NAMALWA (cell line): ENCODE measurements around the gene PLXNA1.
A peak's percentile ranks its signal among the peaks of the same experiment; 100 is the strongest.

Source experiments
- DNase-seq: peaks from one replicate; pipeline ENCODE4 v3.0.0-alpha.2; 2015; ENCODE audit warnings: low spot score

PLXNA1 gene

DNA sequence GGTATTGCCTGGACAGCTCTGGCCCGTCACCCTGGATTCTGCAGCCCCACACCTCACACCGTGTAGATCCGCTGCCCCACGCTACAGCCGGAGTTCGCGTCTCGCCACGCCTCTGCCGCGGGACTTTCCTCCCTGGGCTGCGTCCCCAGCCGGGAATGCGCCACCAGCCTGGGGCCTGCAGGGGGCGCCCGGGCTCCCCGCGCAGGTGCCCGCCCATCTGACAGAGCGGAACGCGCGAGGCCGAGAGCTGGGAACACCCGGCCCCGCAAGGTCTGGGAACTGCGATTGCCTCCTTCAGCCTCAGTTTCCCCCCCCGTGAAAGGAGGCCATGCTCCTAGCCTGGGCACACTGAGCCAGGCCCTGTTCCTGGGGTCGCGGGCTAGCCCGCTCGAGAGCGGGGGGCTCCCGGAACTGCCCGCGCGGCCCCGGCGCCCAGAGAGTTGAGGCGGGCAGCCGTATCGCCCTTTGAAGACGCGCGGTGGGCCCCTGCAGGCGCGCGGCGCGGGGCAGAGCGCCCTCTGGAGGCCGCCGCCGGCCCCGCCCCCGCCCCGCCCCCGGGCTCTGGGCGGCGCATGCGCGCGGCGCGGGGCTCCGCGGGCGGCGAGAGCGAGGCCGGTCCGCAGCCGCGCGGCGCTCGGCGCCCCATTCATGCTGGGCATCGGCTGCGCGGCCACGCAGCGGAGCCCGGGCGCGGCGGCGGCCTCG is at the start of gene PLXNA1:
PLXNA1 (plus strand) TSS at position 645 of the 705 bp plus-strand sequence. CDS start 5,479 bp downstream, outside the sequence.
- peak; percentile 90 for DNase-seq

DNA sequence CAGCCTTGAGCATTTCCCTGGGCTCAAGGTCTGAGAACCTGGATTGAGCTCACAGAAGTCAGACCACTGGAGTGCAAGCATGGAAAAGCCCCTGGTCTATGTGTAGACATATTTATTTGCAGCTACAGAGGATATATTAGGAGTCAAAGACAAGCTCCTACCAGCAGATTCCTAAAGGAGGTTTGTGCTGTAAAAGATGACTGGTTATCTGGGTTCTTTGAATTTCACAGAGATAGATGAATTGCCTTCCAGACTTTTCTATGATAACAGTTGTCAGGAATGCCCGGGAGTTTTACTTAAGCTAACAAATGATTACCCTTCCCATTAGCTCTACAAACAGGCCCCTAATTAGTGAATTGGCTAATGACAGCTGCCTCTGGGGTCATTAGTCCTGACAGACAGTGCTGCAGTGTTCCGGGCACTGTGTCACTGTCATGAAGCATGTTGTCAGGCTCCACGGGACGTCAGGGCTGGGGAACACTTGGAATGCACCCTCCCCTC is 48.8 kb upstream of the PLXNA1 start:
- DNase-seq: no peak

- no peak for DNase-seq
Measured at GRCh38 chr3:126934991-126935390, 47.9 kb upstream of the PLXNA1 start.

DNA sequence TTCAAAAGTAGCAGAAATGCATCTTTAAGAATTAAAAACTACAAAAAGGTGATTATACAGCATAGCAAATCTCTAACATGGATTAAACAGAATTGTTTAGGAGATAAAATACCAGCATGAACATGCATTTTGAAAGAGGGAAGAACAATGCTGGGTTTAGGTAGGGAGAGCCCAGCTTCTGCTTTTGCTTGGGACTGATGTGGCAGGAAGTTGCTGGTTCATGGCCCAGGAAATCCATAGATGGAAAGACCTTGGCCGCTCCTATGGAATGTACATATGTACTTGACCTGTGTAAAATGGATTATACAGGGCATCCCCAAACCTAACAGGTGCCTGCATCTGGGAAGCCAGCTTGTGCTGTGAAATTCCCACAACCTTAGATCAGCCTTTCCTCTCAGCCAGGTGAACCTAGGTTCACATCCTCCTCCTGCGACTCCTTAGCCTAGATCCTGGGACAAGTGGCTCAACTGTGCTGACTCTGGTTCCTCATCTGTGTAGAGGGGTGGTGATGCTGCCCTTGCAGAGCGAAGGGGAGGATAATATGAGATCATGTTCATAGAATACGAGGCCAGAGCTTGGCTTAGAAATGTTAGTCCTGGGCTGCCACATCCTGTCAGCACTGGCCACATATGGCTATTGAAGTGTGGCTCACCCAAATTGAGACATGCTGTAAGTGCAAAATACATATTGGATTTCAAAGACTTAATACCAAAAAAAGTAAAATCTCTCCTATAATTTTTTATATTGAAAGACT is 47.0 kb upstream of the PLXNA1 start:
- no peak for DNase-seq

DNA sequence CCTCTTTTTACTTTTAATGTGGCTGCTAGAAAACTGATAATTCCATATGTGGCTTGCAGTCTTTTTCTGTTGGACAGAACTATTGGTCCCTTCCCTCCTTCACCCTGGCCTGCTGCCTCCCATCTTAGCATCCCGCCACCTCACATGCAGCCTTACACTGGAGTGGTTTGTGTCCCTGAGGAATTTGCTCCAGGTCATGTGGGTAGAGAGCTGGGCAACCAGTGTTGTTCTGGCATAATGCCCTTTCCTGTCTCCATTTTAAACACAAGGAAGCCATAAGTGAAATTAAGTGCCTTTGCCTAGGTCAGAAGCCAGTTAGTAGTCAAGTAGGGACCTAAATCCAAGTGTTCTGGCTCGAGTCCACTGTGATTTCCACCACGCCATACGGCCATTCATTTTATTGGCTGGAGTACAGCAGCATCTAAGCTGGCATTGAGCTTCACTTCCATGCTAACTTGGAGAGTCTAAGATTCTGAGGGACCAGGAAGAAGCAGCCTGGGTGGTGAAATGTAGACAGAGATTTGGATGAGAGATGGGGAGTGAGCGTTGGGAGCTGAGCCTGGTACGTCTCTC is 46.0 kb upstream of the PLXNA1 start:
- DNase-seq: no peak

- DNase-seq: no peak
Measured at GRCh38 chr3:126937533-126937932, 45.4 kb upstream of the PLXNA1 start.

- DNase-seq: no peak
Measured at GRCh38 chr3:126937973-126938372, 44.9 kb upstream of the PLXNA1 start.

DNA sequence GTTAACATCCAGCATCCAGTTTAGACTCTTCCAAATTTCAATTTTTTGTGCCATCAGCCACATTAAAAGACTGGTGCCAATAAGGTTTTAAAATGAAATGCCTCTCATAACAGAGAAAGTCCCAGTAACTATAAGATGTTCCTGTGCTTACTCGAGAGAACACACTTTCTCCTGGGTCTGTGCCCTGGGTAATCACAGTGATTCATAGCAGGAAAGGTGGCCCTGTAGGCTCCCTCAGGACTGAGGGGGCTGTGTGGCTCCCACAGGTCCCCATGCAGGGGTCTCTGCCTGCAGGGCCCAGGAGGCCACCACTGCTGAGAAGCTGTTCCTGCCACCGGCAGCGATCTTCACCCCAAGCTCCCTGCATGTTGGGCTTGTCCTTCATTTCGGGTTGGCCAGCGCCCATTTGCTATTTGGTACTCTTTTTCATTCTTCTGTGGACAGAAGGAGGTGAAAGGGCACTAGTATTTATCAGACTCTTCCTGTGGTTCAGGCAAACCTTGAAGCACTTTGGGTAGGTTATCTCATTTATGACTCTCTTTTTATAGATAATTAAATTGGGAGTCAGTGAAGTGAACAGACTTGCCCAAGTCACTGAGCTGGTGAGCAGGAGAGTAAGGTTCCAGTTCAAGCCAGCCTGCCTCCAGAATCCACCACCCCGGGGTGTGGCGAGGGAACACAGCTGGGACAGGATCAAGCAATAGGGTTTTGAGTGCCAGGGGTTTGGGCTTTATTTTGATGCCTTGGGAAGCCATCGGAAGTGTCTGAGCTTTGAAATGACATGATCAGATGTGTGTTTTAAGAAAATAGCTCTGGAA is 44.2 kb upstream of the PLXNA1 start:
- no peak for DNase-seq

GRCh38 chr3:126939338-126939718 is 43.6 kb upstream of the PLXNA1 start:
- DNase-seq: no peak

DNA sequence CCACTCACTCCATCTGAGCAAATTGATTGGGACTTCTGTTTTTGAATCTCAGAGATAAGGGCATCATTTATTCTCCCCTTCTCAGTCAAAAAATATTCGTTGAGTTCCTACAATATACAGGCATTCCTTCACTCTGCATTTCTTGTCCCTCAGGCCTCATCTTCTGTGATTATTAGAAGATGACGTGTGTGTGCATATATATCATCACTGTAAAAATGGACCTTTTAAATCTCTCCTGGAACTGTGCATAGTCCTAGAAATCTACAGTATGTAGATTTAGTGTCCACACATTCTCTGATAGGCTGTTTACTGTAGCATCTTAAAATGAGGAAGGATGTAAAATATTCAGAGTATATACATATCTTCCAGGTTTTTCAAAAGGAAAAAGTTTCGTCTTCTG is 43.2 kb upstream of the PLXNA1 start:
- DNase-seq: no peak

- no peak for DNase-seq
Measured at GRCh38 chr3:126941721-126942270, 41.1 kb upstream of the PLXNA1 start.

DNA sequence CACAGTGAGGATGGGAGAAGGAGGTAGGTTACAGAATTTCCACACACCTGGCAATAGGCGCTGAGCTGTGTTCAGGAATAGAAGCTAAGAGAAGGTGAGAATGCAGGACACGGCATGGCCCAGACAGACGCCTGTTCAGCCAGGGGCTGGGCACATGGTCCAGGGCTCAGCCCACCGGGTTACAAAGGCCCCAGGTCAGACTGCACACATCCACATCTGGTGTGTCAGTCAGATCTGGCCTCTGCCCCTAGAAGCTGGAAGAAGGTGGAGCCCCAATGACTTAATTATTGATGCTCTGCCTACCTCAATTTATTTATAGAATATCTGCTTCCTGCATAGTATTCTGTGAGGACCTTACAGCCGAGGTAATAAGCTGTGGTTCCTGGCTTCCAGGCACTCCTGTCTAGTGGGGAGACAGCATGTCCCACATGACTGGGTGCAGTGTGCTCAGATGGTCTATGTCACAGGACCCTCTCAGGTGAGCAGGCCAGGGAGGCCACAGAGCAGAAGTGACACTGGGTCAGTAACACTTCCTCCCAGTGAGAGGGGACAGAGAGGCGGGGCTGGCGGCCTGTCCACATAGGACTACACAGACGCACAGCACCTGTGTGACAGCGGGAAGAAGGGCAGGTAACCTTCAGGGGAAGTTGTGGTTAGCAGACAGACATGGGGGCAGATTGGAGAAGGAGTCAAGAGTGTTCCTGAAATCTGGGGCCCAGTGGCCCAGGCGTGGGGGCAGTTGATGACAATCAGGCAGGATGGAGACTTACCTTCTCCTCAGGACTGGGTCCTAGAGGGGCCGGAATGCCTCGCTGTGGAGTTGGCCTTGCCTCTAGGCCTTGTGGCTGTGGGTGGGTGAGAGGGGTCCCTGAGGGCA is 38.6 kb upstream of the PLXNA1 start:
- no peak for DNase-seq

DNA sequence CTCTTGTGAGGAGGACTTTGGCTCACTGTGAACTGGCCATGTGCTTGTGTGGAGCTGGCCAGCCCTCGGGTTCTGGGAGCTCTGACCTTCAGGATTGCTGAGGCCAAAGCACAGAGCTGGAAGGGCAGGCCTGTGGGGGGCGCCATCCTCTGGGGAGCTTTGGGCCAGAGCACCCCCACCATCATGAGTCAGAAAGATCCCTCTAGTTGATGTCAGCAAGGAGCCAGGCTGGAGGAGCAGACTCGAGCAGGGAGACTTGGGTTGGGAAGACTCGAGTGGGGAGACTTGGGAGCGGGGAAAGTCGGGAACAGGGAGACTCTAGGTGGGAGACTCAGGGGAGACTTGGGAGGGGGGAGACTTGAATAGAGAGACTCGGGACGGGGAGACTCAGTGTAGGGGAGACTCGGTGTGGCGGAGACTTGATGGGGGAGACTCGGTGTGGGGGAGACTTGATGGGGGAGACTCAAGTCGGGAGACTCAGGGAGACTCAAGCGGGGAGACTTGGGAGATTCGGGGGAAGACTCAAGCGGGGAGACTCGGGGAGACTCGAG is 37.7 kb upstream of the PLXNA1 start:
- no peak for DNase-seq

GRCh38 chr3:126945891-126946290 is 37.0 kb upstream of the PLXNA1 start:
- DNase-seq: no peak

GRCh38 chr3:126946405-126946804 is 36.5 kb upstream of the PLXNA1 start:
- no peak for DNase-seq

DNA sequence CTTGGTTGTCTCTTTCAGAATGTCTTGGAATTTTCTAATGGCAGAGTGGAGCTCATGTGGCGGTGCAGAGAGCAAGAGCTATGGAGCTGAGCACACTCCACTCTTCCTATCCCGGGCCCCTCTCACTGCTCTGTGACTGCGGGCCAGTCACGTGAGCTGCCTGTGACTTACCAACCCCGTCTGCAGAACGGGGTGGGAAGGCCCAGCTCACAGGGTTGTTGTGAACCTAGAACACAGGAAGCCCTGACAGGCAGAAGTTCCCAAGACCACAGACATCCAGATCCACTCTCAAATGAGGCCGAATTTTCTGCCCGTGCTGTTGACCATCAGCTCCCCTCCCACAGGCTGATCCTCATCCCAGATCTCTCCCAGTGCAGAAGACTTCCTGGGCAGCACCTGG is 35.5 kb upstream of the PLXNA1 start:
- no peak for DNase-seq

DNA sequence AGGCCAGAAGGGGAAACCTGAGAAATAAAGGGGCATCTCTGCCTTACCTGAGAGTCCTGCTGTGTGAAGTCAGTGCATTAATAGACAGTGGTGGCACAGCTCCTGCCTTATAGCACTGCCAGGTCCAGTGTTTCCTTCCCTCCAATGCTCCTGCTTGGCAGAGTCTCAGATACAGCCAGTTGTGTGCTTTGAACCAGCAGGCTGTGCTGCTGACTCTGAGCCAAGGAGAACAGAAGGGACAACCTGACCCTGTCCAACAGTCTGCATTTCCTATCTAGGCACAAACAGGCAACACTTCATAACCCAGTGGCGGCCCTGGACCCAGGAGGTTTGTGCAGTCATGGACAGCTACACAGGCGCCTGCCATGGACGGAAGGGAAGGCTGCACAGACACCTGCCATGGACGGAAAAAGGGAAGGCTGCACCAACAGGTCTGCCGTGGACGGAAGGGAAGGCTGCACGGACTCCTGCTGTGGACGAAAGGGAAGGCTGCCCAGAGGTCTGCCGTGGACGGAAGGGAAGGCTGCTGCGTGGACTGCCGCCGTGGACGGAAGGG is 33.9 kb upstream of the PLXNA1 start:
- DNase-seq: no peak

- DNase-seq: no peak
Measured at GRCh38 chr3:126951561-126951960, 31.4 kb upstream of the PLXNA1 start.

GRCh38 chr3:126952261-126952982 is 30.5 kb upstream of the PLXNA1 start:
- no peak for DNase-seq
